IMR-90 (cell line): ENCODE measurements around the gene ZMYM1. TPM values are rescaled to one million over a fixed set of nuclear protein-coding genes. Genes with fewer than 3 reads are reported as not detected.

Source experiments
- ATAC-seq: fragments of 200-7000 bp; cut with Tn5 transposase; 2 replicates; pipeline ENCODE4 v1.9.1; 2020; ENCODE audit warnings: low read depth, mild to moderate bottlenecking, moderate library complexity
- BruUV-seq: library from RNA; stranded (reverse); fragments of 400-500 nt; replicated peaks from 2 replicates; lab custom pipeline; 2021; lab: Mats Ljungman, UMichigan
- CTCF ChIA-PET: fragments of 300-600 bp; formaldehyde crosslinking; extraction: SDS; loops from one replicate; lab custom pipeline; 2021; ENCODE audit warnings: antibody characterized with exemption; lab: Yijun Ruan, JAX
- POLR2A ChIA-PET: fragments of 300-600 bp; sonication (Branson Sonifier 250); formaldehyde crosslinking; loops from one replicate; lab custom pipeline; 2022; ENCODE audit warnings: antibody characterized with exemption; ENCODE audit not compliant: unreplicated experiment; lab: Charles Lee
- DNase-seq: peaks from one replicate; pipeline ENCODE4 v3.0.0; 2013
- H2AFZ ChIP-seq: replicated peaks from 2 replicates; pipeline ENCODE3; 2013; ENCODE audit warnings: low read length, mild to moderate bottlenecking; ENCODE audit not compliant: poor library complexity
- H2AK5ac ChIP-seq: 2 replicates; pipeline ENCODE4 v1.6.1; 2013; ENCODE audit warnings: low read depth, low read length, inconsistent platforms
- H2AK9ac ChIP-seq: replicated peaks from 2 replicates; pipeline ENCODE3; 2013; ENCODE audit warnings: mild to moderate bottlenecking, low read depth, low read length, moderate library complexity; ENCODE audit not compliant: poor library complexity
- H2BK120ac ChIP-seq: 2 replicates; pipeline ENCODE4 v1.6.1; 2013; ENCODE audit warnings: low read depth, low read length, inconsistent platforms
- H2BK15ac ChIP-seq: 3 replicates; pipeline ENCODE4 v1.6.1; 2013; ENCODE audit warnings: low read depth, low read length, inconsistent platforms
- H2BK20ac ChIP-seq: 2 replicates; pipeline ENCODE4 v1.6.1; 2013; ENCODE audit warnings: low read depth, mild to moderate bottlenecking, inconsistent platforms, low read length, moderate library complexity
- H2BK5ac ChIP-seq: 2 replicates; pipeline ENCODE4 v1.6.1; 2013; ENCODE audit warnings: mild to moderate bottlenecking, low read depth, low read length, inconsistent platforms; ENCODE audit not compliant: poor library complexity, severe bottlenecking
- H3K14ac ChIP-seq: replicated peaks from 2 replicates; pipeline ENCODE4 v1.6.1; 2013; ENCODE audit warnings: low read depth, low read length, inconsistent platforms
- H3K18ac ChIP-seq: 2 replicates; pipeline ENCODE4 v1.6.1; 2013; ENCODE audit warnings: low read depth, low read length, control low read depth
- H3K23ac ChIP-seq: 2 replicates; pipeline ENCODE4 v1.6.1; 2013; ENCODE audit warnings: low read depth, low read length, inconsistent platforms
- H3K27ac ChIP-seq: 2 replicates; pipeline ENCODE4 v1.5.1; 2013; ENCODE audit warnings: mild to moderate bottlenecking, control low read depth, low read length; ENCODE audit not compliant: insufficient read depth
- H3K27me3 ChIP-seq: 2 replicates; pipeline ENCODE4 v1.6.1; 2013; ENCODE audit warnings: low read length; ENCODE audit not compliant: control insufficient read depth, insufficient read depth
- H3K36me3 ChIP-seq: 2 replicates; pipeline ENCODE4 v1.6.1; 2013; ENCODE audit warnings: low read length, mixed read lengths; ENCODE audit not compliant: control insufficient read depth, insufficient read depth
- H3K4ac ChIP-seq: 2 replicates; pipeline ENCODE4 v1.6.1; 2013; ENCODE audit warnings: low read depth, low read length, inconsistent platforms
- H3K4me1 ChIP-seq: 2 replicates; pipeline ENCODE4 v1.6.1; 2013; ENCODE audit warnings: low read length, mixed read lengths; ENCODE audit not compliant: control insufficient read depth, insufficient read depth
- H3K4me2 ChIP-seq: 2 replicates; pipeline ENCODE4 v1.6.1; 2013; ENCODE audit warnings: low read depth, mild to moderate bottlenecking, control low read depth, low read length, moderate library complexity
- H3K4me3 ChIP-seq: 2 replicates; pipeline ENCODE4 v1.5.1; 2013; ENCODE audit warnings: low read depth, mild to moderate bottlenecking, control low read depth, low read length, moderate library complexity; ENCODE audit not compliant: insufficient read depth
- H3K56ac ChIP-seq: 2 replicates; pipeline ENCODE4 v1.6.1; 2013; ENCODE audit warnings: low read length, inconsistent platforms; ENCODE audit not compliant: insufficient read depth; ENCODE audit errors: extremely low read depth
- H3K79me1 ChIP-seq, 2 experiments: 2 replicates each; pipeline ENCODE4 v1.6.1; 2013; ENCODE audit warnings: low read length in 2 of 2, inconsistent platforms in 1 of 2, low read depth in 1 of 2
- H3K9ac ChIP-seq: 2 replicates; pipeline ENCODE4 v1.6.1; 2013; ENCODE audit warnings: low read depth, low read length, control low read depth
- H3K9me1 ChIP-seq: 2 replicates; pipeline ENCODE4 v1.6.1; 2013; ENCODE audit warnings: low read length, inconsistent platforms; ENCODE audit not compliant: insufficient read depth
- H3K9me3 ChIP-seq: 2 replicates; pipeline ENCODE4 v1.6.1; 2013; ENCODE audit warnings: low read length; ENCODE audit not compliant: control insufficient read depth, insufficient read depth
- H4K20me1 ChIP-seq: 2 replicates; pipeline ENCODE4 v1.6.1; 2013; ENCODE audit warnings: low read length, inconsistent platforms; ENCODE audit not compliant: insufficient read depth
- H4K5ac ChIP-seq: 2 replicates; pipeline ENCODE4 v1.6.1; 2013; ENCODE audit warnings: mild to moderate bottlenecking, low read depth, low read length, control low read depth
- H4K8ac ChIP-seq, 2 experiments: 2 replicates each; pipeline ENCODE4 v1.6.1; 2013; ENCODE audit warnings: low read depth in 2 of 2, low read length in 2 of 2, control low read depth in 1 of 2, inconsistent platforms in 1 of 2
- H4K91ac ChIP-seq: 2 replicates; pipeline ENCODE4 v1.6.1; 2013; ENCODE audit warnings: low read depth, low read length, inconsistent platforms; ENCODE audit not compliant: insufficient read depth
- BHLHE40 ChIP-seq: fragments of 150-350 bp; IDR thresholded peaks from 2 replicates; pipeline ENCODE4 v1.6.1; 2016; ENCODE audit warnings: mild to moderate bottlenecking, low read depth, low read length
- CEBPB ChIP-seq: IDR thresholded peaks from 2 replicates; pipeline ENCODE4 v1.6.1; 2012; ENCODE audit warnings: low read depth, low read length, improper control_type of control experiment
- CTCF ChIP-seq: conservative IDR thresholded peaks from 2 replicates; pipeline ENCODE4 v1.5.1; 2012; ENCODE audit warnings: mild to moderate bottlenecking, low read depth, low read length, improper control_type of control experiment
- ELK1 ChIP-seq: fragments of 150-350 bp; IDR thresholded peaks from 2 replicates; pipeline ENCODE4 v1.6.1; 2016; ENCODE audit warnings: low read depth, mild to moderate bottlenecking, low read length, moderate library complexity, borderline replicate concordance
- FOS ChIP-seq: fragments of 150-350 bp; IDR thresholded peaks from 2 replicates; pipeline ENCODE4 v1.6.1; 2016; ENCODE audit warnings: low read depth, low read length
- MAFK ChIP-seq: IDR thresholded peaks from 2 replicates; pipeline ENCODE4 v1.6.1; 2012; ENCODE audit warnings: low read depth, low read length, improper control_type of control experiment
- MAZ ChIP-seq: IDR thresholded peaks from 2 replicates; pipeline ENCODE4 v1.6.1; 2012; ENCODE audit warnings: low read depth, mild to moderate bottlenecking, low read length, improper control_type of control experiment, moderate library complexity, borderline replicate concordance
- MXI1 ChIP-seq: IDR thresholded peaks from 2 replicates; pipeline ENCODE4 v1.6.1; 2012; ENCODE audit warnings: low read depth, mild to moderate bottlenecking, low read length, moderate library complexity, borderline replicate concordance
- NFE2L2 ChIP-seq: fragments of 150-350 bp; IDR thresholded peaks from 2 replicates; pipeline ENCODE4 v1.6.1; 2016; ENCODE audit warnings: low read depth, mild to moderate bottlenecking, low read length
- POLR2A ChIP-seq: IDR thresholded peaks from 2 replicates; pipeline ENCODE4 v1.6.1; 2012; ENCODE audit warnings: mild to moderate bottlenecking, low read depth, low read length
- RAD21 ChIP-seq: IDR thresholded peaks from 2 replicates; pipeline ENCODE4 v1.6.1; 2012; ENCODE audit warnings: low read length, improper control_type of control experiment
- RCOR1 ChIP-seq: IDR thresholded peaks from 2 replicates; pipeline ENCODE4 v1.6.1; 2012; ENCODE audit warnings: mild to moderate bottlenecking, low read length, improper control_type of control experiment; ENCODE audit not compliant: insufficient replicate concordance
- RFX5 ChIP-seq: IDR thresholded peaks from 2 replicates; pipeline ENCODE4 v1.8.0; 2012; ENCODE audit warnings: low read depth, mild to moderate bottlenecking, low read length, moderate library complexity
- SMC3 ChIP-seq: fragments of 150-350 bp; IDR thresholded peaks from 2 replicates; pipeline ENCODE4 v1.6.1; 2016; ENCODE audit warnings: low read depth, mild to moderate bottlenecking, antibody characterized with exemption, low read length, moderate library complexity
- USF2 ChIP-seq: fragments of 150-350 bp; IDR thresholded peaks from 2 replicates; pipeline ENCODE4 v1.6.1; 2017; ENCODE audit warnings: mild to moderate bottlenecking, antibody characterized with exemption, low read length, low read depth
- WGBS, 2 experiments: methylation state at CpG; one replicate each; pipeline versions ENCODE4 v1.1.5 to v1.1.7; 2013; ENCODE audit warnings: missing lambda C conversion rate in 2 of 2; ENCODE audit not compliant: insufficient read length in 1 of 2; ENCODE audit errors: extremely low coverage in 2 of 2; 5-methylcytosine and 5-hydroxymethylcytosine counted together
- dilution Hi-C: fragments of 300-500 bp; cut with HindIII; formaldehyde crosslinking; loops from one replicate; pipeline ENCODE4 v1.14.3; 2018; ENCODE audit warnings: low sequenced_read_pairs; ENCODE audit not compliant: unreplicated experiment
- in situ Hi-C: fragments of 300-500 bp; cut with MboI; formaldehyde crosslinking; loops from 3 replicates; pipeline ENCODE4 v1.14.3; 2019; ENCODE audit warnings: low sequenced_read_pairs, inconsistent platforms, mixed read lengths
- intact Hi-C: fragments of 100-400 bp; cut with micrococcal nuclease; formaldehyde crosslinking; loops from 2 replicates; pipeline ENCODE4 v1.10.0; 2022
- polyA plus RNA-seq, 3 experiments: library from polyadenylated mRNA; depleted of rRNA; stranded (reverse); fragments of >200 nt; gene quantifications; 2 replicates each; pipeline ENCODE4 v1.2.3, GENCODE V29; 2012; ENCODE audit warnings: low replicate concordance in 1 of 3
- total RNA-seq: library from RNA; depleted of rRNA; stranded (reverse); fragments of >200 nt; gene quantifications from 2 replicates; pipeline ENCODE4 v1.2.3, GENCODE V29; 2012

The ZMYM1 gene
- total and polyA plus RNA-seq, 2 of the 4 experiments (the other 2 are of a cell fraction) = 7.2 to 33.9 TPM

GRCh38 chr1:35044431-35044830, 34.8 kb upstream of the ZMYM1 start:
- Histone ChIP-seq H2BK20ac (0 out of 2 replicates have a peak overlapping the region, but pooled peaks have one; percentile 45), H3K4me1 (peaks cover 7% of the 10 kb centered on the region), H2AK9ac (no peak overlapping the region), H3K18ac (no peak overlapping the region), H3K14ac (no peak overlapping the region), H3K9me3 (no peaks in the 10 kb centered on the region), H4K91ac (no peak overlapping the region), H2BK15ac (peak overlapping the region; percentile 43; the same call in 1 of the 3 replicates), H3K9ac (no peak overlapping the region), H2BK120ac (no peak overlapping the region; the same call in 1 of the 2 replicates), H3K23ac (peak overlapping the region; percentile 38; the same call in 1 of the 2 replicates), H3K56ac (no peak overlapping the region), H3K4me2 (no peak overlapping the region; the same call in none of the 2 replicates), H3K27ac (no peak overlapping the region), H3K27me3 (no peaks in the 10 kb centered on the region), H4K8ac (no peak overlapping the region), H2AFZ (no peak overlapping the region), H3K4ac (peak overlapping the region; percentile 56; the same call in 1 of the 2 replicates), H3K9me1 (peaks cover 10% of the 10 kb centered on the region; the same call in 1 of the 2 replicates), H2AK5ac (no peak overlapping the region), H4K5ac (no peak overlapping the region), H2BK5ac (no peak overlapping the region), H3K79me1 (0 out of 4 replicates have a peak, but pooled peaks cover 0 to 6% of the 10 kb centered on the region in 2 experiments), H3K4me3 (no peak overlapping the region), H4K20me1 (no peaks in the 10 kb centered on the region), H3K36me3 (no peaks in the 10 kb centered on the region)
- no CpG with 5 or more reads among the region's 1 CpG for WGBS, 2 experiments
- in situ Hi-C loops (no loop called here), intact Hi-C loops (no loop called here), dilution Hi-C loops (no loop called here)
- CTCF ChIA-PET = no interaction called here
- TF ChIP-seq RFX5 (no peak), USF2 (no peak), CTCF (no peak), ELK1 (no peak), MAZ (no peak), MAFK (no peak), NFE2L2 (no peak), SMC3 (no peak), POLR2A (no peak), CEBPB (no peak), RAD21 (no peak), FOS (no peak), MXI1 (no peak), BHLHE40 (no peak), RCOR1 (no peak)
- no peak for ATAC-seq
- no TSS peak for BruUV-seq
- DNase-seq = no peak
- POLR2A ChIA-PET = interaction anchor here (0.6 kb wide), 1 partner anchor 146 kb away, joined by 5 read pairs; no protein-coding TSS in a partner anchor
